ENCODE data around the gene TRAF3.

TRAF3 gene

GRCh38 chr14:102943979-102944378 is 166.7 kb downstream of the TRAF3 start:
- DNase-seq: no peak

- no peak for DNase-seq
These were observed 167.4 kb downstream of the TRAF3 start for GRCh38 chr14:102944448-102945330.

GRCh38 chr14:102945346-102946130 is 168.3 kb downstream of the TRAF3 start:
- DNase-seq: no peak

GRCh38 chr14:102947321-102948103 is 170.3 kb downstream of the TRAF3 start:
- DNase-seq: no peak

GRCh38 chr14:102948698-102949061 is 171.4 kb downstream of the TRAF3 start:
- DNase-seq: peak; percentile 9

GRCh38 chr14:102949062-102949800 is 172.0 kb downstream of the TRAF3 start:
- DNase-seq: no peak

GRCh38 chr14:102949801-102950451 is 172.7 kb downstream of the TRAF3 start:
- peak; percentile 19 for DNase-seq

- DNase-seq: no peak
These were observed 173.8 kb downstream of the TRAF3 start for GRCh38 chr14:102951034-102951433.

- DNase-seq: no peak
These were observed 174.6 kb downstream of the TRAF3 start for GRCh38 chr14:102951799-102952198.

GRCh38 chr14:102952276-102952675 is 175.0 kb downstream of the TRAF3 start:
- DNase-seq: no peak

- no peak for DNase-seq
These were observed 175.9 kb downstream of the TRAF3 start for GRCh38 chr14:102953100-102953499.

GRCh38 chr14:102954081-102954789 is 177.0 kb downstream of the TRAF3 start:
- DNase-seq: no peak

GRCh38 chr14:102955636-102956408 is 178.6 kb downstream of the TRAF3 start:
- DNase-seq: no peak

- no peak for DNase-seq
These were observed 180.0 kb downstream of the TRAF3 start for GRCh38 chr14:102957222-102957621.

GRCh38 chr14:102958461-102958860 is 181.2 kb downstream of the TRAF3 start:
- no peak for DNase-seq
